HUDEP-2 (cell line): ENCODE results near the gene CFAP299.
"Not testable (repeated sequence)": the region's sequence is repeated elsewhere in the genome, so short reads cannot be mapped to it uniquely, and the experiment has no call there.

Source experiments
- DNase-seq, 76 experiments: peaks; one replicate each; lab custom pipeline; 2025; ENCODE audit not compliant: unreplicated experiment in 76 of 76; lab: John Stamatoyannopoulos, UW

The CFAP299 gene

GRCh38 chr4:80694171-80694570 is 358.6 kb downstream of the CFAP299 start:
- no peak for DNase-seq

DNA sequence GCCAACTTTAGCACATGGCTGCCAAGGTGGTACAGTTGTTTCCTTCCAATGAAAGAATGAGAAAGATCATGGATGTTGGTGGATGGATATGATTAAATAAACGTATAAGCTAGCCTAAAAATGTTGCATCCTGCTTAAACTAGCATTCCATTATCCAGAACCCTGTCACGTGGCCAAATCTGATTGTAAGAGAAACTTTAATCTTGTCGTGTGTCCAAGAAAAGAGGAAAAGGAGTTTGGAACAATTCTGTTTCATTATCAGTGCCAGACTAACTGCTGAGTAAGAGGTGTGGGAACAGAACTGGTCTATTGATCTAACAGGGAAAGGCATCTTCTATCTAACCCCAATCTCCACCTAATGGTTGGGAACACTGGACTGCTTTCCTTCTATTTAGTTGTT is 369.8 kb downstream of the CFAP299 start:
- no peak for DNase-seq

GRCh38 chr4:80709082-80709869 is 373.7 kb downstream of the CFAP299 start:
- DNase-seq = no peak

- no peak for DNase-seq
Observed at GRCh38 chr4:80710748-80711451, 375.4 kb downstream of the CFAP299 start.

DNA sequence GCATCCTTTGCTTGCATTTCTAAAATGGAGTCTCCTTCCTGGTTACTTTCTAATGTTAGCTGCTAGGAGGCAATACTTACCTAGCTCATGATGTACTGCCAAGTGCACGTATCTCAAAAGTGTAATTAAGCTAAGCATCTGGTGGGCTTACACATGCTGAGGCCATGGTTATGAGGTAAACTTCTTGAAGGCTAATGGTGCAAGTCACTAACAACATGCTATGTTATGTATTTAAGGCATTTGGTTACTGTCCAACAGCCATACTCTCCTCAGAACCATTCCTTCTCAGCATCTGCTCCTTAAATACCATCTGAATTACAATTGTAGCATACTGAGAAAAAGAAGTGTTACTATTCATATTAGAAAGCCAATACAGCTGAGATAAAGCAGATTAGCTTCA is 376.4 kb downstream of the CFAP299 start:
- DNase-seq = no peak

DNA sequence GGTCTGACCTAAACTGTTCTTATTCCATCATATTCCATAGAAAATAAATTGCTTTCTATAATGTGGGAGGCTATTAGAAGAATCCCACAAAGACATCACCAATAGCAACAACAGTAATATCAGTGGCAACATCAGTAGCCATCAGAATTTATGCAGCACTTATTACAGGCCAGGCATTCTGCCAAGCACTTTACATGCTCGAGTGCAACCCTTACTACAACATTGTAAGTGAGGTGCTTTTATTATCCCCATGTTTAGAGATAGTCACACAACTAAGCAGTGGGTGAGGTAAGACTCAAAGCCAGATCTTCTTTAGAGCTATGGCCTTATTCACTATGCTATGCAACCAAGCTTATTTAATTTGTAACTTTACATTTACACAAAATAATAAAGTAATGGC is 377.9 kb downstream of the CFAP299 start:
- DNase-seq = no peak

DNA sequence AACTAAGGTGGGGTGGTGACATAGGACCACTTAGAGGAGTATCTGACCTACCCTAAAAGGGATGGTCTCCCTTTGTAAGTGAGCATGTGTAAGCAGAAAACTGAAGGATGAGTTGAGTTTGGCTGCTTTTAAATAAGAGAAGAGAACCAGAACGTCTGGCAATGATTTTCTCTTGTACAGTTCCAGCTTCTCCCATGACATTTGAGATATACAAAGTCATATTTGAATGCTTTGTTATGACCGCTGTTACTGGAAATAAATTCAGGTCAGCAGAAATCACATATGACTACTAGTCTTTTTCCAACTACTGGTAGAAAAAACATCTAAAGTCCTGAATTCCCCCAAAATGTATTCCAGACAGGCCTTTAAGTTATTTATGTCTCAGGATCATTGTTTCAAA is 381.7 kb downstream of the CFAP299 start:
- DNase-seq = no peak

GRCh38 chr4:80726471-80726870 is 390.9 kb downstream of the CFAP299 start:
- DNase-seq = no peak

- no peak for DNase-seq
Observed at GRCh38 chr4:80730158-80730557, 394.6 kb downstream of the CFAP299 start.

DNA sequence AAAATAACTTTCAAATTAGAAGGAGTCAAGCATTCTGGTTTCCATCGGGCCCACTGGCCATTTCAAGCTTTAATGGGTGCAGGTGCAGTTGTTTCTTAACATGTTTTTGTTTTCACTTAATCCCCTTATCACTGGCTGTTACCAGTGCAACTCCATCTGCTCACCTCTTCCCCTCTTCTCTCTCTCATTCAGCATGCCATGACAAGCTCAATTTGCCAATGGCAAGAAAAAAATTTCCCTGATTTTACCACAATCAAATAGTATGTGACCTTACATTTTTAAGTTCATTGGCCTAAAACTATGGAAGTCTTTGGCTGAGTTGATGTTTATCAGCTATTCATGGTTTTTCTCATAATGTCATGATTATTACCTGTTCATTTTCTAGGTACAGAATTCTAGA is 395.9 kb downstream of the CFAP299 start:
- DNase-seq = no peak

- no peak for DNase-seq
Observed at GRCh38 chr4:80732010-80732409, 396.5 kb downstream of the CFAP299 start.

- DNase-seq = no peak
Observed at GRCh38 chr4:80740375-80740774, 404.8 kb downstream of the CFAP299 start.

DNA sequence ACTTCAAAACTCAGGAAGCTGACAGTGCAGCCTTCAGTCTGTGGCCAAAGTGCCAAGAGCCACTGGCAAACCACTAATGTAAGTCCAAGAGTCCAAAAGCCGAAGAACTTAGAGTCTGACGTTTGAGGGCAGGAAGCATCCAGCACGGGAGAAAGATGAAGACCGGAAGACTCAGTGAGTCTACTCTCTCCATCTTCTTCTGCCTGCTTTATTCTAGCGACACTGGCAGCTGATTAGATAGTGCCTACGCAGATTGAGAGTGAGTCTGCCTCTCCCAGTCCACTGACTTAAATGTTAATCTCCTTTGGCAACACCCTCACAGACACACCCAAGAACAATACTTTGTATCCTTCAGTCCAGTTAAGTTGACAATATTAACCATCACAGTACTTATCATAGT is 414.0 kb downstream of the CFAP299 start:
- DNase-seq = not testable (repeated sequence)

GRCh38 chr4:80751200-80751599 is 415.7 kb downstream of the CFAP299 start:
- DNase-seq = no peak

- DNase-seq = no peak
Observed at GRCh38 chr4:80767944-80768343, 432.4 kb downstream of the CFAP299 start.

- DNase-seq = no peak
Observed at GRCh38 chr4:80776168-80776567, 440.6 kb downstream of the CFAP299 start.

DNA sequence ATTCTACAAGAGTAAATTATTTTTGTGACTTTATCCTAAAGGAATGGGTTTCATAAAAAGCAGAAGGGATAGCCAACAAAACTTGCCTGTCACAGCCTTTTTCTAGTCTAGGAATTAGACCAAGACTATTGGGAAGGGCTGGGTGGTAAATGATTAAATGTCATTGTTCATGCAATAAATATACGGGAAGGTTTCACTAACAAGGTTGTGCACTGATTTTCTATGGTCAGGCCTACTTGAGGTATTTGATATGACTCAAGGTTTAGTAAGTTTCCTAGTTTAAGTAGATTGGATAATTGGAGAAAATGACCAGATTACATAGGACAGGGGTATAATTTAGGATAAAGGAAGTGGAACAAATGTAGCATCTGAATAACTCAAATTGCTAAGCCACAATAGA is 445.9 kb downstream of the CFAP299 start:
- no peak for DNase-seq

DNA sequence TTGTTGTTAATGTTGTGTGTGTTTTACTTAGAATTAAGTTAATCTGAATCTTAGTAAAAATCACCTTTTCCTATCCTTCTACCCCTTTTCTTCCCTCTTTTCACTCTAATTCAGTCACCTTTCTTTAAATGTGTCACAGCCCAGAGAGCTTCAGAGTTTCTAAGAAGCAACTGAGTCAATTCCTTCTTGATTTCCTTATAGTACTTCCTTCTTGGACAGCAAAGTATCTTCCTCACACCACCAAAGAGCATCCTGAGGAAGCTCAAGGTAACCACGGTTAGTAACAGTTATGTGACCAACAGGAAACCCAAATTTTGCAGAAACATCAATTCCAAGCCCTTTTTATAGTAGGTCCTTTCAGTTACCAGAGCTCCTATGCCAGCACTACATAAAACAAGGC is 451.8 kb downstream of the CFAP299 start:
- DNase-seq = no peak

- DNase-seq = peak in 1 of 76 experiments; percentile 1
Observed at GRCh38 chr4:80788798-80789197, 453.3 kb downstream of the CFAP299 start.

DNA sequence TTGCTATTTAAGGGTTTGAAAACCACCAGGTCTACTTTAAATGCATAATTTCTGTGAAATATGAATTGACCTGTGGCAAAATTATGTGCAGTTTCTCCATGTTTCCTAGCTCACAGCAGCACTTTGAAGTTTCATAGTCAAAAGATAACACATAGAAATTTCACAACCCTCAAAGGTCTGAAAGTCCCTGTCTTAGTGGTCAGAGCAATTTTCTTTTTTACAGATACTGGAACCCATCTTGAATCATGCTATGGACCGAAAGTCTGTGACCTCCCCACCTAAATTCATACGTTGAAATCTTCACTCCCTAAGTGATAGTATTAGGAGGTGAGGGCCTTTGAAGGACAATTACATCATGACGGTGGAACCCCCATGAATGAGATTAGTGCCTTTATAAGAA is 454.6 kb downstream of the CFAP299 start:
- DNase-seq = no peak

- not testable (repeated sequence) for DNase-seq
Observed at GRCh38 chr4:80793660-80794059, 458.1 kb downstream of the CFAP299 start.

DNA sequence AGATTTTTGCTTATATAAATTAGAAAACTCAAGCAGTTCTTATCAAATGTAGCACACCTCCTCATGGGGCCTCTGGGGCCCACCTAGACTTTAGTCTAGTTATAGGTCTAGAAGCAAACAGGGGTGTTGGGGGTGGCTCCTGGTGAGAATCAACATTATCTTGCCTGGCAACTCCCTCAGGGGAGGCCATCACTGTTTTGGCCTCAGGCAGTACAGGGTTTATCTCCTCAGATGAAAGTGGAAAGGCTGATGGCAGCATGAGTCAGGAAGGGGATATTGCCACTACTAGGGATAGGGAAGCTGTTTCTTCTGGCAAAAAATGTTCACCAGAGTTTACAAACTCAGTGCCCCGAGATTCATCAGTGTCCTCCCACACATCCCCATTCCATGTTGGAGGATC is 462.6 kb downstream of the CFAP299 start:
- no peak for DNase-seq
